MM.1S (cell line): Measurements from ENCODE around the gene ZCCHC3.

ENCODE experiments used
- DNase-seq: peaks from one replicate; pipeline ENCODE4 v3.0.0-alpha.2; 2015
- H2AFZ ChIP-seq: fragments of 300-600 bp; sonication (generic); 2 replicates; pipeline ENCODE4 v1.6.0; 2016; ENCODE audit warnings: antibody characterized with exemption, low read length
- H3F3A ChIP-seq: fragments of 300-600 bp; sonication (generic); 2 replicates; pipeline ENCODE4 v1.6.1; 2016; ENCODE audit warnings: mild to moderate bottlenecking, antibody characterized with exemption, low read length, moderate library complexity, mixed read lengths; ENCODE audit not compliant: insufficient read depth
- H3K27ac ChIP-seq: fragments of 300-600 bp; sonication (generic); 2 replicates; pipeline ENCODE4 v1.5.1; 2016; ENCODE audit warnings: mild to moderate bottlenecking, low read length
- H3K27me3 ChIP-seq: fragments of 300-600 bp; sonication (generic); replicated peaks from 2 replicates; pipeline ENCODE4 v1.6.0; 2016; ENCODE audit warnings: low read length; ENCODE audit not compliant: insufficient read depth
- H3K36me3 ChIP-seq: fragments of 300-600 bp; sonication (generic); replicated peaks from 2 replicates; pipeline ENCODE4 v1.6.1; 2016; ENCODE audit warnings: mild to moderate bottlenecking, low read length, mixed read lengths; ENCODE audit not compliant: insufficient read depth
- H3K4me1 ChIP-seq: fragments of 300-600 bp; sonication (generic); 2 replicates; pipeline ENCODE4 v1.6.1; 2016; ENCODE audit warnings: low read length, mixed read lengths
- H3K4me2 ChIP-seq: fragments of 300-600 bp; sonication (generic); 2 replicates; pipeline ENCODE4 v1.6.0; 2016; ENCODE audit warnings: low read depth, low read length
- H3K4me3 ChIP-seq: fragments of 300-600 bp; sonication (generic); 2 replicates; pipeline ENCODE4 v1.5.1; 2016; ENCODE audit warnings: low read length, mixed read lengths
- H3K79me2 ChIP-seq: fragments of 300-600 bp; sonication (generic); 2 replicates; pipeline ENCODE4 v1.6.1; 2016; ENCODE audit warnings: mixed run types, low read length, mixed read lengths
- H3K9ac ChIP-seq: fragments of 300-600 bp; sonication (generic); 2 replicates; pipeline ENCODE4 v1.6.1; 2016; ENCODE audit warnings: low read length, mixed read lengths
- H3K9me2 ChIP-seq: fragments of 300-600 bp; sonication (generic); replicated peaks from 2 replicates; pipeline ENCODE4 v1.6.1; 2016; ENCODE audit warnings: mild to moderate bottlenecking, low read length, mixed read lengths; ENCODE audit not compliant: insufficient read depth
- H3K9me3 ChIP-seq: fragments of 300-600 bp; sonication (generic); replicated peaks from 2 replicates; pipeline ENCODE4 v1.6.1; 2016; ENCODE audit warnings: mild to moderate bottlenecking, low read length, mixed read lengths; ENCODE audit not compliant: insufficient read depth
- H4K20me1 ChIP-seq: fragments of 300-600 bp; sonication (generic); 2 replicates; pipeline ENCODE4 v1.6.1; 2016; ENCODE audit warnings: mild to moderate bottlenecking, low read length, moderate library complexity, mixed read lengths; ENCODE audit not compliant: insufficient read depth
- CTCF ChIP-seq: fragments of 300-600 bp; sonication (generic); IDR thresholded peaks from 2 replicates; pipeline ENCODE4 v1.5.1; 2016; ENCODE audit warnings: antibody characterized with exemption, low read length, mixed read lengths
- EZH2 ChIP-seq: fragments of 300-600 bp; sonication (generic); optimal IDR thresholded peaks from 2 replicates; pipeline ENCODE3; 2017; ENCODE audit warnings: low read depth, mild to moderate bottlenecking, antibody characterized with exemption, low read length, mixed read lengths
- EZH2phosphoT487 ChIP-seq: fragments of 300-600 bp; sonication (generic); IDR thresholded peaks from 2 replicates; pipeline ENCODE4 v1.6.1; 2018; ENCODE audit warnings: antibody characterized with exemption, low read length

Gene ZCCHC3

DNA sequence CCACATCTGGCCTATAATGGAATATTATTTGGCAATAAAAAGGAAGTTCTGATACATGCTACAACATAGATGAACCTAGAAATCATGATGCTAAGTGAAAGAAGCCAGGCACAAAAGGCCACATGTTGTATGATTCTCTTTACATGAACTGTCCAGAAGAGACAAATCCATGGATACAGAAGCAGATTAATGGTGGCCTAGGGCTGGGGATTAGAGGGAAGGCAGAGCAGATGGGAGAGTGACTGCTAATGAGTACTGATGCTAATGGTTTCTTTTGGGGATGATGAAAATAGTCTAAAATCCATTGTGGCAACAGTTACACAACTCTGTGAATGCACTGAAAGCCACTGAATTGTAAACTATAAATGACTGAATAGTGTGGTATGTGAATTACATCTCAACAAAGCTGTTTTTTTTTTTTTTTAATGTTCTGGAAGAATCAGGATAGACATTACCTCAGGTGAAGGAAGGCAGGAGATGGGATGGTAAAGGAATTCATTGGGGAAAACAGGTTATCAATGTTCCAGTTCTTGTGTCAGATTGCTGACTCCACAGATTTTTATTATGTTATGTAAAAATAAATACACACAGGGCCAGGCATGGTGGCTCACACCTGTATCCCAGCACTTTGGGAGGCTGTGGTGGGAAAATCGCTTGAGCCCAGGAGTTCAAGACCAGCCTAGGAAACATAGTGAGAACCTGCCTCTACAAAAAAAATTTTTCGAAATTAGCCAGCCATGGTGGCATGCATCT is 19.1 kb downstream of the ZCCHC3 start:
- H3K4me3 ChIP-seq: no peak overlapping the region
- H3K27ac ChIP-seq: no peak overlapping the region
- no peaks in the 10 kb centered on the region for H4K20me1 ChIP-seq
- H3K9ac ChIP-seq: no peak overlapping the region
- H3F3A ChIP-seq: no peaks in the 10 kb centered on the region
- H2AFZ ChIP-seq: no peak overlapping the region
- H3K9me3 ChIP-seq: no peaks in the 10 kb centered on the region
- no peak for DNase-seq
- no peaks in the 10 kb centered on the region for H3K4me1 ChIP-seq
- no peak overlapping the region for H3K4me2 ChIP-seq
- H3K9me2 ChIP-seq: no peaks in the 10 kb centered on the region
- no peaks in the 10 kb centered on the region for H3K27me3 ChIP-seq
- H3K79me2 ChIP-seq: no peaks in the 10 kb centered on the region
- TF ChIP-seq EZH2phosphoT487 (no peak), EZH2 (no peak), CTCF (no peak)
- H3K36me3 ChIP-seq: no peaks in the 10 kb centered on the region

DNA sequence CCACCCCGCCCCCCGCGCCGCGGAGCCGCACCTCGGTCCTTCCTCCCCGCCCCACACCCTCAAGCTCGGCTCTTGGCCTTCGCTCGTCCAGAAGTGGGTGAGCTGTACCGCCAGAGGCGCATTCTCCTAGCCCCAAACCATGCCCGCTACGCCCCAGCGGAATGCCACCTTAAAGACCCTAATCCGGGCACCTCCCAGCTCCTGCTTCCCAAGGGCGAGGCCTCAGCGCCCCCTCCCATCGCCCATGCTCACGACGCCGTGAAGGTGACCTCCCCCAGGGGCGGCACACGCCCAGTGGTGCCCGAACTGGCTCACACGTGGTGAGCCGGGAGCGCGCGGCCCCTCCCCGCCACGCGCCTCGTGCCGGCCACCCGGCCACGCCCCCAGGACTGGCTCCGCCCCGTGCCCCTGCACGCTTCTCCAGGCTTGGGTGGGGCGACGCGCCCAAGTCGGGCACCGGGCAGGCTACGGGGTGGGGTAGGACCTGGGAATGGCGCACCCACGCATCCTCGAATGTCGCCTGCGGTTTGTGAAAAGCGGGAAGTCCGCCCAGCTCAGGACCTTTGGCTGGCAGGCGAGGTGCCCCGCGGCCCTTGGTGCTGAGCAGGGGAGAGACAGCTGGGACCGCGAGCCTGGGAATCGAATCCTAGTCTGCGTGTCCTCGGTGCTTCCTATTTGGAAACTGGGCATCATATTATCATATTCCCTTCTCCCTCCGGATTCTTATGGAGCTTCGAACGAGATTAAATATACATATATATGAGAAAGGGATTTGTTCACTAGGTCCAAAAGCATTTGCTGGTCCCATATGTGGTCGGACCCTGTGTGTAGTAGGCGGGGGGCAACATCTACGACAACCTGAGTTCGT is 27.0 kb downstream of the ZCCHC3 start:
- Histone ChIP-seq H3K9ac (peak overlapping the region; percentile 82), H3K9me2 (no peaks in the 10 kb centered on the region), H3K36me3 (no peaks in the 10 kb centered on the region), H3K4me3 (peak overlapping the region; percentile 87), H3K27ac (peak overlapping the region; percentile 90), H4K20me1 (no peaks in the 10 kb centered on the region), H3K79me2 (peaks cover 10% of the 10 kb centered on the region; the same call in 1 of the 2 replicates), H3K9me3 (no peaks in the 10 kb centered on the region), H3K4me2 (peak overlapping the region; percentile 100), H3K4me1 (no peaks in the 10 kb centered on the region; the same call in 1 of the 2 replicates), H3F3A (peaks cover 15% of the 10 kb centered on the region), H3K27me3 (no peaks in the 10 kb centered on the region), H2AFZ (peak overlapping the region; percentile 84)
- TF ChIP-seq EZH2 (no peak), EZH2phosphoT487 (no peak), CTCF (peak; percentile 31)
- peak; percentile 91 for DNase-seq

DNA sequence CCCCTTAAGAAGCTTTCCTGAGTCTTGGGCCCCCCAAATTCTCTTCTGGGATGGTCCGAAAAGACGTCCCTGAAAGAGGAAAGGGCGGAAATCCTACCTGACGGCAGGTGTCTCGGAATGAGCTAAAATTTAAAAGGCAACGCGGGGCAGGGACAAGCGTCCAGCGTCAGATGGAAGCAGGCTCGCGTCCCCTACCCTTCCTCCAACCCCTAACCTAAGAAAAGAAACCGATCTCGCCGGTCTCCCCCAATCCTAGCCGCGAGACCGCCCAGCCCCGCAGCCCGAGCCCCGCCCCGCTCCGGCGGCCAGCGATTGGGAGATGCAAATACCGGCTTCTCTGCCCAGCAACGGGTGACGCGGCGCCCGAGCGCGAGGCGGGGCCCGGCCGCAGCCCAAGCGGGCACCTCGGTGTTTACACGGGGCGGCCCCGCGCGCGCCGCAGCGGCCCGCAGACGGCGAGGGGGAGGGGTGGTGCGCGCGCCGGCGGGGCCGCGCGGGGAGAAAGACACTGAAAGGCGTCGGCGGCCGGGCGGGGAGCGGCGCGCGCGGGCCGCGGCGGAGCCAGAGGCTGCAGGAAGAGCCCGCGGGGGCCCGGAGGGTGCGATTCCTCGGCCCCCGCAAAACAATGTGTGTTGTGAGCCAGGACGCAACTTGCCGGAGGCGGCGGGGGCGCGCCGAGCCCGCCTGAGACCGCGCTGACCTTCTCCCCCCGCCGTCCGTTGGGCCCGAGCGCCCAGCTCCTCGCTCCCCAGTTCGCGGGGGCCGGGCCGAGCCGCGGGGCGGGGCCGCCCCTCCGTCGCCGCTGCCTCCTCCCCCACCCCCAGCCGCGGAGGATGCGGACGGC is 27.9 kb downstream of the ZCCHC3 start, which contains the start of gene SOX12:
Gene SOX12 (plus strand): TSS at position 508 of the 844 bp plus-strand sequence. CDS start 373 bp downstream, outside the sequence.
- TF ChIP-seq EZH2 (no peak), EZH2phosphoT487 (no peak), CTCF (no peak)
- Histone ChIP-seq H4K20me1 (no peaks in the 10 kb centered on the region), H3K4me3 (peak within 1 kb of the TSS; percentile 87), H3K4me1 (no peaks in the 10 kb centered on the region; the same call in 1 of the 2 replicates), H3F3A (peaks cover 17% of the 10 kb centered on the region), H3K36me3 (no peaks in the 10 kb centered on the region), H3K9ac (peak within 1 kb of the TSS; percentile 82), H3K4me2 (peak within 1 kb of the TSS; percentile 100), H3K9me2 (no peaks in the 10 kb centered on the region), H3K27me3 (no peaks in the 10 kb centered on the region), H3K27ac (peak within 1 kb of the TSS; percentile 90), H3K79me2 (peaks cover 10% of the 10 kb centered on the region; the same call in 1 of the 2 replicates), H2AFZ (peak within 1 kb of the TSS; percentile 84), H3K9me3 (no peaks in the 10 kb centered on the region)
- peak; percentile 94 for DNase-seq
